Fibroblast of skin of right biceps (primary cell): Measurements from ENCODE around the gene SLC29A1.
"Not testable (repeated sequence)": the region's sequence is repeated elsewhere in the genome, so short reads cannot be mapped to it uniquely, and the experiment has no call there.

Experiments used
- DNase-seq: peaks from one replicate; pipeline ENCODE4 v3.0.0-alpha.2; 2013

SLC29A1 gene

DNA sequence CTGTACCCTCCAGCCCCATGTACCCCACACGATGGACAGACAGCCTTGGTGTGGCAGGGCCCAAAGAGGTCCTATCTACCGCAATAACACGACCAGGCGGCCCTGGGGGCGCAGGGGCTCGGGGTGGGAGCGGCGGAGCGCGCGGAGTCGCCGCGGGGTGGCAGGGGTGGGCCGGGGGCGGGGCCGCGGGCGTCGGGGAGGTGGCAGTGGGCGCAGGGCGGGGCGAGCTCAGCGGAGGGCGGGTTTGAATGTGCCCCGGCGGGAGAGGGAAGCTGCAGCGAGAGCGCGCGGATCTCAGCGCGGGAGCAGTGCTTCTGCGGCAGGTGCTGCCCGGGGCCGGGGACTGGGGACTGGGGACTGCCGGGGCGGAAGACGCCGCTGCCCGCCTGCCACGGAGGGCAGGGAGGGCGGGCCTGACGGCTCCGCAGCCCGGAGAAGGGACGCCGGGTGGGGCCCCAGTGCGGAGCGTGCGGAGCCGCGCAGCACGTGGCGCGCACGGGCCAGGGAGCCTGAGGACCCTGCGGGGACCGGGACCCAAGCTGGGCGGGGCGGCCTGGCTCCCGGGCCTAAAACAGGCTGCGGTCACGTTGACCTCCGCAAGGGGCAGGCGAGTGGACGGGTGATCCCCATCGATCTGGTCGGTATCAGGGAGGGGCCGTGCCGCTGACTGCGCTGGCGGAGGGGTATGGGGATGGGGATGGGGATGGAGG is at the start of gene SLC29A1:
Gene SLC29A1 (plus strand): TSS at position 277 of the 710 bp plus-strand sequence. CDS start 3,719 bp downstream, outside the sequence.
- DNase-seq, result peak; percentile 58

DNA sequence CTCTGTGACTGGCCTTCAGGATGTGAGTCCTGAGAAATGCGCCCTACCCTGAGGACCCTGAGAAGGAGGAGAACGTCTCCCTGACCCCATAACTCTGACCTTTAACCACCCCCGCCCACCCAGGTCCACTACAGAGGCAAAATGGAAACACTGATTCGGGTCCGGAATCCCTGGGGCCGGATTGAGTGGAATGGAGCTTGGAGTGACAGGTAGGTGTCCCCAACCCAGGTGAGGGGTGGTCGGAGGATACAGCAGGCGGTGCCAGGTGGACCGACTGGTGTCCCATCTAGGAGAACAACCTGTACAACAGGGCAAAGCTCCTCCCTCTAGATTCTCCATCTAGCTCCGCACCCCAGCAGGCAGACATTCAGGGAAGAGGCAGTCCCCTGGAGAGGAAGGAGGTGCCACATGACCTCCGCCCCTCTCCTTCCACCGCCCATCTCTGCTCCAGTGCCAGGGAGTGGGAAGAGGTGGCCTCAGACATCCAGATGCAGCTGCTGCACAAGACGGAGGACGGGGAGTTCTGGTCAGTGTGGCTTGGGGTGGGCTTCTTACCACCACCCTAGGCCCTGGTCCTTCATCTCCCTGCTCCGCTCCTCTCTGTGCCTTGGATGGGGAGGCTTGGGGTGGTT is 47.1 kb upstream of the SLC29A1 start:
- DNase-seq, result no peak

DNA sequence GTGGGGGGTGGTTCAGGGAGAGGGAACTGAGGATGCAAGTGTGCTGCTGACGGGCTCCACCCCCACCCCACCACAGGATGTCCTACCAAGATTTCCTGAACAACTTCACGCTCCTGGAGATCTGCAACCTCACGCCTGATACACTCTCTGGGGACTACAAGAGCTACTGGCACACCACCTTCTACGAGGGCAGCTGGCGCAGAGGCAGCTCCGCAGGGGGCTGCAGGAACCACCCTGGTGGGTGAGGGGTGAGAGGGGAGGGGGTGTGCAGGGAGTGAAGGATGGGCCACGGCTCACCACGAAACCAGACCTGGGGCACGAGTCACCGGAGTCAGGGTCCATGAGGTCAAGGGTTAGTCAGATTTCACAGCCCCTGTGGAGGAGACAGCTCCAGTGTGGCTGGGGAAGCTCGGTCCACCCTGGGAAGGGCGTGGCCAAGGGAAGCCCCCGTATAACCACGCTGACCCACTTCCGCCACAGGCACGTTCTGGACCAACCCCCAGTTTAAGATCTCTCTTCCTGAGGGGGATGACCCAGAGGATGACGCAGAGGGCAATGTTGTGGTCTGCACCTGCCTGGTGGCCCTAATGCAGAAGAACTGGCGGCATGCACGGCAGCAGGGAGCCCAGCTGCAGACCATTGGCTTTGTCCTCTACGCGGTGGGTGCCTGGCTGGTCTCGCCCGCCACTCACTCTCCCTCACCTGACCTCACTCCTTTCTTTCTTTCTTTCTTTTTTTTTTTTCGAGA is 46.5 kb upstream of the SLC29A1 start:
- no peak for DNase-seq

DNA sequence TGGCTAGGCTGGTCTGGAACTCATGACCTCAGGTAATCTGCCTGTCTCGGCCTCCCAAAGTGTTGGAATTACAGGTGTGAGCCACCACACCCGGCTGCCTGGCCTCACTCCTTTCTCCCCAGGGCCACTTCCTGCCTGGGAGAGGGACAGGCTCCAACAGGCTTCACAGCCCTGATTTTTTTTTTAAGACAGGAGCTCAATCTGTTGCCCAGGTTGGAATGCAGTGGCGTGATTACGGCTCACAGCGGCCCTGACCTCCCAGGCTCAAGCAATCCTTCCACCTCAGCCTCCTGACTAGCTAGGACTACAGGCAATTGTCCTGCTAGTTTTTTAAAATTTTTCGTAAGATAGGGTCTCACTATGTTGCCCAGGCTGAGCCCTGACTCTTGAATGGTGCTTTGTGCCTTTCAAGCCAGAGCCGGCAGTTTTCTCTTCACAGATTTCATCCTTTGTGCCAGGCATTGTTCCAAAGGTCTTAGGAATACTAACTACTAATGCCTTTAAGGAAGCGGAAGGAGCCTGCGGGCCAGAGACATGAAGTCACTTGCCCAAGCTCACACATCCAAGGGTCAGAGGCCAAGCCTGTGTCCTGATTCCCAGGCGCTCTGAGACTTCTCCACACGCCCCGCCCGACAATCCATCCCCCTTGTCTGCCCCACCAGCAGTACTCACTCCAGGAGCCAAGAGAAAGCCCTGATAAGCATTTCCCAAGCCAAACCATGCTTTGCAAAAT is 45.5 kb upstream of the SLC29A1 start:
- peak; percentile 20 for DNase-seq

DNA sequence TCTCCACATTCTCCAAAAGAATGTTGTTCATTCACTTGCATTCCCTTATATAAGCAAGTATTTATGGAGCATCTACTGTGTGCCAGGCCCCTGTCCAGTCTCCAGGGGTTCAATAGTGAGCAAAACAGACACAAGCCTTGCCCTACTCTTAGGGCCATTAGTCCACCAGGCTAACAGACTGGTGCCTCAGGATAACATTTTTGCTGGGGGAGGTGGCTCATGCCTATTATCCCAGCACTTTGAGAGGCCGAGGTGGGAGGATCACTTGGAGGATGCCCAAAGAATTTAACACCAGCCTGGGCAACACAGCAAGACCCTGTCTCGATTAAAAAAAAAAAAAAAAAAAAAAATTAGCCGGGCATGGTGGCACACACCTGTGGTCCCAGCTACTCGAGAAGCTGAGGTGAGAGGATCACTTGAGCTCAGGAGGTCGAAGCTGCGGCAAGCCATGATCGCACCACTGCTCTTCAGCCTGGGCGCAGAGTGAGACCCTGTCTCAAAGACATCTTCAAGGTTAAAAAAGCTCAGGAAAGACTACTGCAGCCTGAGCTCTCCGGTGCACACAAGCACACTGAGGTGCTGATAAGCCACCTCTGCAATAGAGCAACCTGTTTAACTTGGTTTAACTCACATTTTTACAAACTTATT is 44.8 kb upstream of the SLC29A1 start:
- DNase-seq, result no peak

DNA sequence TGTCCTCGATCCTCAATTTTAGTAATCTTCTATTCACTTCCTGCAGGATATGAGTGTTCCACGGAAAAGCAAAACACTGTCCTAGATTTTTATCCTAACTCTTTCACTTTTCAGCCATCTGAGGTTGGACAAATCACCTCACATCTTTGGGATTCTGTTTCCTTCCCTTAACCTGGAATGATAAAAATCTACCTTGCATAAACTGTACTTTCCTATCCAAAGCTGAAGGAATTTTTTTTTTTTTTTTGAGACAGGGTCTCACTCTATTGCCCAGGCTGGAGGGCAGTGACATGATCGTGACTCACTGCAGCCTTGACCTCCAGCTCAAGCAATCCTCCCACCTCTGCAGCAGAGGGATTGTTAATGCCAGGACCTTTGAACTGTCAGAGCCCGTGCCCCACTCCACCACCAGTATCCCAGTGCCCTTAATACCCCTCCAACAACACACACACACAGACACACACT is 44.3 kb upstream of the SLC29A1 start:
- DNase-seq, result no peak

DNA sequence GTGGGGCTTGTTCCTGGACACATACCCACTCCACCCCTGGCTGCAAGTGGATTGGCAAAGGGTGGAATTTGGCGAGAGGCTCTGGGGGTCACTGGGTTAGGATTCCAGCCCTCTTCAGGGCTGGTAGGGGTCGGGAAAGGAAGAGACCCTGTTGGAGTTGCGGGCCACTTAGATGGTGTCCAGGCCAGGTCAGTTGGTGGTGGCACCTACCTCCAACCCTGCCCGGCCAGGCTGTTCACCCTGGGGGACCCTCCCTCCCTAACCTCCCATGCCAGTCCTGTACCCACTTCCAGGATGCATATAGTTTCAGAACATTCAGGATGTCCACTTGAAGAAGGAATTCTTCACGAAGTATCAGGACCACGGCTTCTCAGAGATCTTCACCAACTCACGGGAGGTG is 43.7 kb upstream of the SLC29A1 start:
- DNase-seq, result no peak

DNA sequence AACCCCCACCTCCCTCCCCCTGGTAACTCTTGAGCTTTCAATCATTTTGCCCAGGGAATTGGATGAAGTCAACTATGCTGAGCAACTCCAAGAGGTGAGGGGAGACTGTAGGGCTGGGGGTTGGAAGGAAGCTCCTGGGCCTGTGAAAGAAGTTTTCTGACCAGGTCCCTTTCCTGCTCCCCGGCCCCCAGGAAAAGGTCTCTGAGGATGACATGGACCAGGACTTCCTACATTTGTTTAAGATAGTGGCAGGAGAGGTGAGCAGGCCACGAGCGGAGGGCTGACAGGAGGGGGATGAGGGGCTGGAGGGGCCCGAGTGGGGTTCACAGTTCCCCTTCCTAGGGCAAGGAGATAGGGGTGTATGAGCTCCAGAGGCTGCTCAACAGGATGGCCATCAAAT is 43.0 kb upstream of the SLC29A1 start:
- DNase-seq, result no peak

DNA sequence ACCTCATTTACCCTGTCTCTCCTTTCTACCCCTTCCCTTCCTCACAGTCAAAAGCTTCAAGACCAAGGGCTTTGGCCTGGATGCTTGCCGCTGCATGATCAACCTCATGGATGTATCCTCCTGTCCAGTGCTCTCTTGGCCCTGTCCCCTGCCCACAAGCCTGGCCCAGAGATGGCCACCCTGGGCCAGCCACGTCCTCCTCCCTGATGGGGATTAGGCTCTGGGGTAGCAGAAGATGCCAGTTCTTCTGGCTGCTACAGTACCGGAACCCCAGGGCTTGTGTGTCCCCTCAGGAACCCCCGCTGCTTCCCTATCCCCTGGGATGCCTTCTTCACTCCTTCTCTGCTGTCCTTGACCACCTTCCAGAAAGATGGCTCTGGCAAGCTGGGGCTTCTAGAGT is 42.5 kb upstream of the SLC29A1 start:
- DNase-seq, result no peak

DNA sequence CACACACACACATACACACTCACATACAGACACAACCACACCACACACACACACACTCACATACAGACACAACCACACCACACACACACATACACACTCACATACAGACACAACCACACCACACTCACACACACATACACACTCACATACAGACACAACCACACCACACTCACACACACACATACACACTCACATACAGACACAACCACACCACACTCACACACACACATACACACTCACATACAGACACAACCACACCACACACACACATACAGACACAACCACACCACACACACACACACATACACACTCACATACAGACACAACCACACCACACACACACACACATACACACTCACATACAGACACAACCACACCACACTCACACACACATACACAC is 41.6 kb upstream of the SLC29A1 start:
- DNase-seq, result not testable (repeated sequence)

DNA sequence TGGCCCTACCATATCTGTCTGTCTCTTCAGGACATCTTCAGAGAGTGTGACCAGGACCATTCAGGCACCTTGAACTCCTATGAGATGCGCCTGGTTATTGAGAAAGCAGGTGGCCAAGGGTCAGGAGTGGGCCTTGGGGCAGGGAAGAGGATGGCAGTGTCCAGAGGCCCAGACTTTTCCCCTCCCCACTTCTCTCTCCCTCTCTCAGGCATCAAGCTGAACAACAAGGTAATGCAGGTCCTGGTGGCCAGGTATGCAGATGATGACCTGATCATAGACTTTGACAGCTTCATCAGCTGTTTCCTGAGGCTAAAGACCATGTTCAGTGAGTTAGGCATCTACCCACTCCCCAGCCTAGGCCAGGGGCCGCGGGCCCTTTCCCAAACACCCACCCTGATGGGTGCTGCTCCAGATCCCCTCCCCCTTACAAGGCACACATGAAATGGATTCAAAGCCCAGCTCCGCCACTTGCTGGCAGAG is 40.4 kb upstream of the SLC29A1 start:
- DNase-seq, result no peak

DNA sequence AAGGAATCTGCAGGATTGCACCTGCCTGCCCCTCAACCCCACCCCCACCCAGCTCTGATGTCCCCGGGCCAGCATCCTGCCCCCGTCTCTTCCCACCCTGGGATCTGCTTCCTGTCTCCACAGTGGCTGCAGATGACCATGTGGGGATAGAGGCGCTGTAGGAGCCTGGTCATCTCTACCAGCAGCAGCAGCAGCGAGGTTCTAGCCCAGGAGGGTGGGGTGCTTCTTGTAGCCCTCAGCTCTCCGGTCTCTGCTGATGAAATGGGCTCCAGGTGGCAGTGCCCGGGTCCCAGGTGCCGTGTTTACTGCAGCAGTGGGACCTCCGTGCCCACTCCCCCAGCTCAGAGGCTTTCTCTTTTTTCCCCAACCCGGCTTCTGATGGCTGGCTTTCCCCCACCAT is 39.6 kb upstream of the SLC29A1 start:
- no peak for DNase-seq

DNA sequence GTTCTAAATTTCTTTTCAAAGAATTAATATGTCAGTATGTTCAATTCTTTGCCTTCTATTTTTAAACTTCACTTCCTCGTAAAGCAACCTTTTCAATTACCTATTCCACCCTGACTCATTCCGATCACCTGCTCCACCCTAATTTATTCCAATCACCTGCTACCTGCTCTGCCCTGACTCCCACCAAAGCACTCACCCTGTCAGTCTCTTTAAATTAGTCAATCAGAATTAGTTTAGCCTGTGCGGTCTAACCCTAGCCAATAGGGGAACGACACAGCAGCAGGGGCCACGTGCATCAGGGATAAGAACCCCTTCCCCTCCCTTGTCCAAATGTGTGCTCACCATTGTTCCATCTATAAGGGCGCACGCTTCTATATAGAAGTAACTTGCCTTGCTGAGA is 38.0 kb upstream of the SLC29A1 start:
- DNase-seq, result not testable (repeated sequence)

DNA sequence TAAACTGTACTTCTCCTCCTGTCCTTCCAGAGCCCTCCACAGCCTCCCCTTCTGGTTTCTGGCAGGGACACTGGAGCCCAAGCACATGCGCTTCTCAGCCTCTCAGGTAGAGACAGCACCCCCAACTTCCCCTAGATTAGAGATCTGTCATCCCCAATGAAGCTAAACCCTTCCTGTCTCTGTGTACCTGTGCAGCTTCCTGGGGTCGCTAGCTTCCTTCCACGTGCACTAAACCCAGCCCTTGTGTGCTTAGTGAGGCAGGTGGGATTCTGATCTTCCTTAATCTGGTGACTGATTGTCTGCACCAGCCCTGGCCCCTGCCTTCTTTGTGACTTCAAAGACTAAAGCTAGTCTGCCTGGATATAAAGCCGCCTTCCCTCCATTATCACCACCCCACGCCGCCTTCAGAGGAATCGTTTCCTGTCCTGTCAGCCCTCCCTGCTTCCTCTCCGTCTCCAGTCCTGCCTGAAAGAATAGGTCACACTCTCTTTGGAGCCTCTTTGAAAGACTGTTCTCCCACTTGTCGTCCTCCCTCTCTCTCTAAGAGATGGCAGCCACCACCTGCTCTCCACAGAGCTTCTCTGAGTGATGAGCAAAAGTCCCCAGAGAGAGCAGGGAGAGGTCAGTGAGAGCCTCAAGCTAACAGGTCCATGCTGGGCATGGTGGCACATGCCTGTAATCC is 37.3 kb upstream of the SLC29A1 start:
- no peak for DNase-seq

DNA sequence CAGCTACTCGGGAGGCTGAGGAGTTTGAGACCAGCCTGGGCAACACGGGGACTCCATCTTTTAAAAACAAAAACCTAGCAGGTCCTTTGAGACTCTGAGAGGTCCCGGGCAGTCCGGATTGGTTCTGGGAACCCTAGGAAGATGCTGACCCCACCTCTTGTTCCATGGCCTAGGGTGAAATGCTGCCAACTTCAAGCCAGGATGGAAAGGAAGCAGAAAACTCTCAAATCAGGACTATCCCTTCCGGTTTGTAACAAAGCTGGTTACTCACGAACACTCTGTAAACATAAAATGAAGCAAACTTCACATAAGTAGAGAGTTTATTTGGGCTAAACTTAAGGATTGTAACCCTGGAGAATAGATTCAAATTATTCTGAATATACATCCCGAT is 36.8 kb upstream of the SLC29A1 start:
- no peak for DNase-seq

DNA sequence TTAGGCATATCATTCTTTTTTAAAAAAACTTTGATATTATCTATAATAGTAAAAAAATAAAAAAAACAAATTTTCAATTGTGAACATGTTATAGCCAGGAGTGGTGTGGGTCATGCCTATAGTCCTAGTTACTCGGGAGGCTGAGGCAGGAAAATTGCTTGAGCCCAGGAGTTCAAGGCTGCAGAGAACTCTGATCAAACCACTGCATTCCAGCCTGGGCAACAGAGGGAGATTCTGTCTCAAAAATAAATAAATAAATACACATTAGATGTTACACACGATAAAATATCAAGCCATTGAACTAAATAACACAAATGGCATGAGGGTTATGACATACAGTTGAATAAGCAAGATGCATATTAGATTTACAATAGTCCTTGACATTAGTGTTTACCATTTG is 34.6 kb upstream of the SLC29A1 start:
- DNase-seq, result no peak

DNA sequence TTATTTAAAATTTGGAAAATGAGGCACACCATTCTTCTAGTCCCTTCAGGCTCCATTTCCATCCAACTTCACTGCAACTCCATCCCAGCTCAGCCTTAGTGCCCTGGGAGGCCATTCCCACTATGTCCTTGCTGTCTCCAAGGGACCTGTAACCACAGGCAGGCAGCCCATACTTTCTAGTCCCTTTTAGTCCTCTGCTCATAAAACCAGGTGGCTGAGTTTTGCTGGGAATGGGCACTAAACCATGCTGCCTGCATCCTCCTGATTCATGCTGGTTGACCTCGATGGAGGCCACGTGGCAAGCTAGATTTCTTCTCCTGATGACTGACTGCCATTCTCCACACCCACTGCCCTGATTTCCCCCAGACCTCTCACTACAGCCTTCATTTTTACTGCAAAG is 34.1 kb upstream of the SLC29A1 start:
- DNase-seq, result no peak

DNA sequence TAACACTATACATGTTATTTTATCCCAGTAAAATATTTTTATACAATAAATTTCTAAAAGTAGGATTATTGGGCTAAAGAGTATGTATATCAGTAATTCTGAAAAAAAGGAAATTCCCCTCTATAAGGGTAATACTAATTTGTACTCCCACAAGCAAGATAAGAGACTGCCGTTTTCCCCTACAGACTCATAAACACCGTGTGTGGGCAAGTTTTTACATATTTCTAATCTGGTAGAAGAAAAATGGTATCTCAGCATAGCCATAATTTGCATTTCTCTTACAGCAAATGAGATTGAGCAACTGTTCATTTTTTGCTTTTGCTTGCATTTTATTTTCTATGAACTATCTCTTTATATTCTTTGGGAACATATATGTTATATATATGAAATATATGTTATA is 32.7 kb upstream of the SLC29A1 start:
- no peak for DNase-seq

DNA sequence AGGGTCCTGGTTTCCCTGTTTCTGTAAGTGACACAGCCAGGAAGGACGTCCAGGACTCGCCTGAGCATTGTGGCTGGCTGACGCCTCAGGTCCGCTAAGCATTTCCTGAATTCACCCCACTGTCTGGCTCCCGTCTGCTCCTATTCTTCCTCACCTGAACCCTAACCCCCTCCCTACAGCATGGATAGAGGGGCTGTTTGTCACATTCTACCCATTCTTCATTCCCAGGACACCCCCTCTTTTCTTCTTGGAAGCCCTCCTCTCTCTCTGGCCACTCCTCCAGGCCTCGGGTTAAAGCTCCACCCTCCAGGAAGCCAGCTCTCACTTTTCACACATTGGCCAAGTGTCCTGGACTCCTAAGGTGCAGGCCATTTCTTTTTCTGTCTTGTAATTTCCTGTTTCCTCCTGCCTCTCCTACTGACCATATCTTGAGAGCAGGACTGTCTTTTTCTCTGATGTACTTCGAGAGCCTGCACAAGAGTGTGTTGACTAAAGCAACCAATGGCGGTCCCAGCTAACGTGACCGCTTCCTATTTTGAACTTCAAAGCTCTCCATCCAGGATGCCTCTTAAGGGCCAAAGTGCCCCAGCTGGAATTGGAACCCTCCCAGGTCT is 30.9 kb upstream of the SLC29A1 start:
- no peak for DNase-seq

DNA sequence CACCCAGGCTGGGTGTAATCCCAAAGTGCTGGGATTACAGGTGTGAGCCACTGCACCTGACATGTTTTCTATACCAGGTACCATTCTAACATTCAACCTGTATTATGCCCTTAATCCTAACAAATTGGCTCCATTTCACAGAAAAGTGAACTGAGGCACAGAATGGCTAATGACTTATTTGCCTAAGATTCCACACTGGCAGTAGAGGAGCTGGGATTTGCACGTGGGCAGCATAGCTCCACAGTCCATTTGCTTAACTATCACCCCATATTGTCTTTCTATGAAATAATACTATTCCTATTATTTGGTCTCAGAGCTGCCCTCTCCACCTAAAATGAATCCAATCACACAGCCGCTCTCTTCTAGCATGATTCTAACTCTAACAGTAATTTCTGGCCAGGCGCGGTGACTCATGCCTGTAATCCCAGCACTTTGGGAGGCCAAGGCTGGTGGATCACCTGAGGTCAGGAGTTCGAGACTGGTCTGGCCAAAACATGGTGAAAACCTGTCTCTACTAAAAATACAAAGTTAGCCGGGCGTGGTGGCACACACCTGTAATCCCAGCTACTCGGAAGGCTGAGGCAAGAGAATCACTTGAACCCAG is 30.0 kb upstream of the SLC29A1 start:
- DNase-seq, result no peak

DNA sequence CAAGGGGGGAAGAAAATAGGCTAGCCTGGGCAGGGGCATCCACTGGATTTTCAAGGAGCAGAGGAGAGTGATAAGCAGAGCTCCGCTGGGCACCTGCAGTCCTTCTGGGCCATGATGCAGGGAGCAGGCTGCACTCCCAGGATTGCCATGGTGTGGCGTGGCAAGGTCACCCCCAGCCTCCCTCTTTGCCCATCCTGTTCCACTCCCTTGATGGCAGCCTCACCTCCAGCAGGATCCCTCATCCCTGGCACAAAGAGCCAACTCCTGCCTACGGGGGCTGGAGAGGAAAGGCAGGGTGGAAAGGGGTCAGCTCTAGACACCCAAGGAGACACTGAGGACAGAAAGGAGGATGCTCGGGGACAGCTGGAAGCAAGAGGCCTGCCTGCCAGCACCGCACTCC is 29.1 kb upstream of the SLC29A1 start:
- no peak for DNase-seq
